ENCODE data around the gene DAB2. TPM values are rescaled to one million over a fixed set of nuclear protein-coding genes. Genes with fewer than 3 reads are reported as not detected.
A peak's percentile ranks its signal among the peaks of the same experiment; 100 is the strongest.

DAB2 gene
- total and polyA plus RNA-seq, 12 donors: 6.5 to 64.7 (median 22.3) TPM

- DNase-seq (no peak), ATAC-seq (no peak)
- no peaks in the 10 kb centered on the region for H3K9me3 ChIP-seq
- intact Hi-C loops (cut with DNase I): no loop called here
- peaks cover 0 to 91% (median 40%) of the 10 kb centered on the region in 9 donors for H3K4me1 ChIP-seq
- no peak overlapping the region for H3K4me3 ChIP-seq
- no peaks in the 10 kb centered on the region for H3K27me3 ChIP-seq
- TF ChIP-seq CTCF (IDR thresholded peaks at IDR 0.05): no peak
- H3K27ac ChIP-seq: no peak overlapping the region
- peaks cover 0 to 30% (median 0%) of the 10 kb centered on the region in 9 donors for H3K36me3 ChIP-seq
These were observed 11.0 kb downstream of the DAB2 start for GRCh38 chr5:39413771-39414170.

GRCh38 chr5:39412721-39413394, 11.9 kb downstream of the DAB2 start:
- no peak for DNase-seq
- TF ChIP-seq CTCF (IDR thresholded peaks at IDR 0.05): no peak
- H3K27me3 ChIP-seq: no peaks in the 10 kb centered on the region
- ATAC-seq: no peak
- no peak overlapping the region for H3K4me3 ChIP-seq
- H3K27ac ChIP-seq: peak overlapping the region in 2 of 10 donors; percentile 1 to 51
- no peaks in the 10 kb centered on the region for H3K9me3 ChIP-seq
- H3K4me1 ChIP-seq: peaks cover 0 to 89% (median 41%) of the 10 kb centered on the region in 9 donors
- intact Hi-C loops (cut with DNase I): no loop called here
- WGBS, 2 donors: 79 to 82% methylated on average over 5 of the region's 5 CpGs
- H3K36me3 ChIP-seq: peaks cover 0 to 34% (median 0%) of the 10 kb centered on the region in 9 donors

- Histone ChIP-seq H3K9me3 (no peaks in the 10 kb centered on the region), H3K4me1 (peaks cover 0 to 85% (median 41%) of the 10 kb centered on the region in 9 donors), H3K36me3 (peaks cover 0 to 34% (median 0%) of the 10 kb centered on the region in 9 donors), H3K4me3 (no peak overlapping the region), H3K27me3 (no peaks in the 10 kb centered on the region), H3K27ac (peak overlapping the region in 4 of 10 donors; percentile 3 to 54 (median 44))
- TF ChIP-seq CTCF (IDR thresholded peaks at IDR 0.05): no peak
- DNase-seq: no peak
- peak in 4 of 8 donors; percentile 47 to 74 (median 62) for ATAC-seq
- 70 to 81% methylated on average over 4 of the region's 4 CpGs for WGBS, 2 donors
- intact Hi-C loops (cut with DNase I): no loop called here
These were observed 12.8 kb downstream of the DAB2 start for GRCh38 chr5:39411985-39412384.

- TF ChIP-seq CTCF (IDR thresholded peaks at IDR 0.05): no peak
- no peaks in the 10 kb centered on the region for H3K27me3 ChIP-seq
- no peak overlapping the region for H3K4me3 ChIP-seq
- intact Hi-C loops (cut with DNase I): no loop called here
- H3K9me3 ChIP-seq: no peaks in the 10 kb centered on the region
- peaks cover 0 to 32% (median 0%) of the 10 kb centered on the region in 9 donors for H3K36me3 ChIP-seq
- peak in 5 of 8 donors; percentile 36 to 78 (median 47) for ATAC-seq
- peak overlapping the region in 5 of 10 donors; percentile 1 to 54 (median 30) for H3K27ac ChIP-seq
- peaks cover 0 to 85% (median 41%) of the 10 kb centered on the region in 9 donors for H3K4me1 ChIP-seq
- WGBS, 2 donors: 18 to 39% methylated on average over 1 of the region's 1 CpG
- DNase-seq: no peak
These were observed 13.7 kb downstream of the DAB2 start for GRCh38 chr5:39411061-39411460.
